ENCODE results near the gene GATA6. TPM values are rescaled to one million over a fixed set of nuclear protein-coding genes. Genes with fewer than 3 reads are reported as not detected.

The GATA6 gene
- total and polyA plus RNA-seq, 4 donors = 0.29 to 4.6 (median 0.66) TPM

- Histone ChIP-seq H3K9me3 (ENCODE audit: control insufficient read depth, insufficient read depth, low read length) (no peaks in the 10 kb centered on the region), H3K27me3 (ENCODE audit: control insufficient read depth, insufficient read depth, low read length) (peaks cover 95% of the 10 kb centered on the region), H3K36me3 (ENCODE audit: control insufficient read depth, insufficient read depth, low read length) (no peaks in the 10 kb centered on the region), H3K4me1 (ENCODE audit: control insufficient read depth, insufficient read depth, low read length) (peaks cover 42% of the 10 kb centered on the region), H3K4me3 (ENCODE audit: low read depth, low read length) (no peak overlapping the region), H3K27ac (ENCODE audit: low read depth, low read length) (no peak overlapping the region)
- WGBS (ENCODE audit: insufficient coverage) = under 1% methylated on average over 57 of the region's 57 CpGs
- no peak for DNase-seq (ENCODE audit: low read depth in 4 of 6, low spot score in 6 of 6)
These were observed 3.8 kb upstream of the GATA6 start for GRCh38 chr18:22165603-22166068.

GRCh38 chr18:22166069-22166950, 3.1 kb upstream of the GATA6 start:
- H3K9me3 ChIP-seq (ENCODE audit: control insufficient read depth, insufficient read depth, low read length) = no peaks in the 10 kb centered on the region
- no peak for DNase-seq (ENCODE audit: low read depth in 4 of 6, low spot score in 6 of 6)
- peaks cover 48% of the 10 kb centered on the region for H3K4me1 ChIP-seq (ENCODE audit: control insufficient read depth, insufficient read depth, low read length)
- no peak overlapping the region for H3K27ac ChIP-seq (ENCODE audit: low read depth, low read length)
- WGBS (ENCODE audit: insufficient coverage) = 1% methylated on average over 34 of the region's 46 CpGs
- H3K36me3 ChIP-seq (ENCODE audit: control insufficient read depth, insufficient read depth, low read length) = no peaks in the 10 kb centered on the region
- H3K27me3 ChIP-seq (ENCODE audit: control insufficient read depth, insufficient read depth, low read length) = peaks cover 96% of the 10 kb centered on the region
- H3K4me3 ChIP-seq (ENCODE audit: low read depth, low read length) = no peak overlapping the region

GRCh38 chr18:22167091-22167470, 2.3 kb upstream of the GATA6 start:
- H3K36me3 ChIP-seq (ENCODE audit: control insufficient read depth, insufficient read depth, low read length) = no peaks in the 10 kb centered on the region
- no peak for DNase-seq (ENCODE audit: low read depth in 4 of 6, low spot score in 6 of 6)
- no peaks in the 10 kb centered on the region for H3K9me3 ChIP-seq (ENCODE audit: control insufficient read depth, insufficient read depth, low read length)
- H3K27ac ChIP-seq (ENCODE audit: low read depth, low read length) = no peak overlapping the region
- no peak overlapping the region for H3K4me3 ChIP-seq (ENCODE audit: low read depth, low read length)
- peaks cover 94% of the 10 kb centered on the region for H3K27me3 ChIP-seq (ENCODE audit: control insufficient read depth, insufficient read depth, low read length)
- 1% methylated on average over 20 of the region's 25 CpGs for WGBS (ENCODE audit: insufficient coverage)
- peaks cover 52% of the 10 kb centered on the region for H3K4me1 ChIP-seq (ENCODE audit: control insufficient read depth, insufficient read depth, low read length)

- under 1% methylated on average over 28 of the region's 34 CpGs for WGBS (ENCODE audit: insufficient coverage)
- Histone ChIP-seq H3K4me1 (ENCODE audit: control insufficient read depth, insufficient read depth, low read length) (peaks cover 55% of the 10 kb centered on the region), H3K9me3 (ENCODE audit: control insufficient read depth, insufficient read depth, low read length) (no peaks in the 10 kb centered on the region), H3K27me3 (ENCODE audit: control insufficient read depth, insufficient read depth, low read length) (peaks cover 96% of the 10 kb centered on the region), H3K36me3 (ENCODE audit: control insufficient read depth, insufficient read depth, low read length) (no peaks in the 10 kb centered on the region), H3K4me3 (ENCODE audit: low read depth, low read length) (no peak overlapping the region), H3K27ac (ENCODE audit: low read depth, low read length) (no peak overlapping the region)
- DNase-seq (ENCODE audit: low read depth in 4 of 6, low spot score in 6 of 6) = peak in 2 of 6 donors; percentile 77 to 79
These were observed 1.7 kb upstream of the GATA6 start for GRCh38 chr18:22167471-22168241.

- H3K27me3 ChIP-seq (ENCODE audit: control insufficient read depth, insufficient read depth, low read length) = peaks cover 96% of the 10 kb centered on the region
- no peak overlapping the region for H3K4me3 ChIP-seq (ENCODE audit: low read depth, low read length)
- no peaks in the 10 kb centered on the region for H3K9me3 ChIP-seq (ENCODE audit: control insufficient read depth, insufficient read depth, low read length)
- H3K36me3 ChIP-seq (ENCODE audit: control insufficient read depth, insufficient read depth, low read length) = no peaks in the 10 kb centered on the region
- no peak for DNase-seq (ENCODE audit: low read depth in 4 of 6, low spot score in 6 of 6)
- WGBS (ENCODE audit: insufficient coverage) = 0% methylated on average over 18 of the region's 36 CpGs
- H3K4me1 ChIP-seq (ENCODE audit: control insufficient read depth, insufficient read depth, low read length) = peaks cover 55% of the 10 kb centered on the region
- H3K27ac ChIP-seq (ENCODE audit: low read depth, low read length) = no peak overlapping the region
These were observed 948 bp upstream of the GATA6 start for GRCh38 chr18:22168360-22168921.

- under 1% methylated on average over 45 of the region's 49 CpGs for WGBS (ENCODE audit: insufficient coverage)
- H3K27ac ChIP-seq (ENCODE audit: low read depth, low read length) = peak overlapping the region; percentile 33
- no peaks in the 10 kb centered on the region for H3K9me3 ChIP-seq (ENCODE audit: control insufficient read depth, insufficient read depth, low read length)
- H3K4me3 ChIP-seq (ENCODE audit: low read depth, low read length) = peak overlapping the region; percentile 54
- DNase-seq (ENCODE audit: low read depth in 4 of 6, low spot score in 6 of 6) = peak in 1 of 6 donors; percentile 52
- no peaks in the 10 kb centered on the region for H3K36me3 ChIP-seq (ENCODE audit: control insufficient read depth, insufficient read depth, low read length)
- H3K4me1 ChIP-seq (ENCODE audit: control insufficient read depth, insufficient read depth, low read length) = peaks cover 53% of the 10 kb centered on the region
- peaks cover 96% of the 10 kb centered on the region for H3K27me3 ChIP-seq (ENCODE audit: control insufficient read depth, insufficient read depth, low read length)
These were observed 566 bp downstream of the GATA6 start for GRCh38 chr18:22169889-22170420.

GRCh38 chr18:22170421-22171257, 1.2 kb downstream of the GATA6 start:
- H3K9me3 ChIP-seq (ENCODE audit: control insufficient read depth, insufficient read depth, low read length) = no peaks in the 10 kb centered on the region
- under 1% methylated on average over 62 of the region's 66 CpGs for WGBS (ENCODE audit: insufficient coverage)
- H3K27me3 ChIP-seq (ENCODE audit: control insufficient read depth, insufficient read depth, low read length) = peaks cover 97% of the 10 kb centered on the region
- peak overlapping the region; percentile 54 for H3K4me3 ChIP-seq (ENCODE audit: low read depth, low read length)
- H3K4me1 ChIP-seq (ENCODE audit: control insufficient read depth, insufficient read depth, low read length) = peaks cover 48% of the 10 kb centered on the region
- H3K36me3 ChIP-seq (ENCODE audit: control insufficient read depth, insufficient read depth, low read length) = no peaks in the 10 kb centered on the region
- H3K27ac ChIP-seq (ENCODE audit: low read depth, low read length) = no peak overlapping the region
- peak in 1 of 6 donors; percentile 66 for DNase-seq (ENCODE audit: low read depth in 4 of 6, low spot score in 6 of 6)

GRCh38 chr18:22171258-22172119, 2.1 kb downstream of the GATA6 start:
- no peak overlapping the region for H3K27ac ChIP-seq (ENCODE audit: low read depth, low read length)
- peaks cover 42% of the 10 kb centered on the region for H3K4me1 ChIP-seq (ENCODE audit: control insufficient read depth, insufficient read depth, low read length)
- WGBS (ENCODE audit: insufficient coverage) = under 1% methylated on average over 115 of the region's 120 CpGs
- H3K4me3 ChIP-seq (ENCODE audit: low read depth, low read length) = no peak overlapping the region
- no peak for DNase-seq (ENCODE audit: low read depth in 4 of 6, low spot score in 6 of 6)
- no peaks in the 10 kb centered on the region for H3K36me3 ChIP-seq (ENCODE audit: control insufficient read depth, insufficient read depth, low read length)
- no peaks in the 10 kb centered on the region for H3K9me3 ChIP-seq (ENCODE audit: control insufficient read depth, insufficient read depth, low read length)
- H3K27me3 ChIP-seq (ENCODE audit: control insufficient read depth, insufficient read depth, low read length) = peaks cover 95% of the 10 kb centered on the region

Data from spinal cord (tissue), 10 donors.